Mammary epithelial cell (primary cell): ENCODE results near the gene ENOX2.

Source experiments
- CTCF ChIP-seq, 2 donors: IDR thresholded peaks in 1 of 2; conservative IDR thresholded peaks in 1 of 2; 2 replicates each; pipeline ENCODE4 v1.5.1; 2011 to 2012; ENCODE audit warnings: inconsistent platforms in 2 of 2, low read length in 2 of 2, mild to moderate bottlenecking in 2 of 2, control low read depth in 1 of 2, low read depth in 1 of 2; ENCODE audit not compliant: insufficient read depth in 1 of 2; ENCODE audit errors: extremely low read depth in 1 of 2
- EZH2 ChIP-seq: IDR thresholded peaks from 2 replicates; pipeline ENCODE4 v1.6.1; 2012; ENCODE audit warnings: low read length, inconsistent platforms, borderline replicate concordance

- TF ChIP-seq CTCF (conservative IDR thresholded peaks at IDR 0.05 in 1 of 2, IDR thresholded peaks at IDR 0.05 in 1 of 2; ENCODE audit: extremely low read depth in 1 of 2, insufficient read depth in 1 of 2, low read depth in 1 of 2, low read length in 2 of 2) = no peak
- TF ChIP-seq EZH2 = no peak
These were observed 114.0 kb downstream of the ENOX2 start for GRCh38 chrX:130788786-130789581.
